Neutrophil (primary cell): ENCODE results near the gene ACTA2.

Experiments used
- H3K27ac ChIP-seq: fragments of 200-600 bp; sonication (generic); 2 replicates; pipeline ENCODE4 v1.5.1; 2016; ENCODE audit warnings: mild to moderate bottlenecking, moderate library complexity
- H3K27me3 ChIP-seq: fragments of 200-600 bp; sonication (generic); 2 replicates; pipeline ENCODE4 v1.6.0; 2016; ENCODE audit warnings: mild to moderate bottlenecking
- H3K36me3 ChIP-seq: fragments of 200-600 bp; sonication (generic); 2 replicates; pipeline ENCODE4 v1.5.1; 2017
- H3K4me1 ChIP-seq, 2 experiments: fragments of 200-600 bp in 1 of 2; sonication (generic) in 1 of 2; 1 replicate in 1 of 2; 2 replicates in 1 of 2; pipeline versions ENCODE4 v1.5.1 to v1.6.1; 2013 to 2016; ENCODE audit warnings: low read depth in 1 of 2, low read length in 1 of 2, mild to moderate bottlenecking in 1 of 2, moderate library complexity in 1 of 2; ENCODE audit not compliant: control insufficient read depth in 1 of 2, insufficient read depth in 1 of 2
- H3K4me3 ChIP-seq, 2 experiments: fragments of 200-600 bp in 1 of 2; sonication (generic) in 1 of 2; 1 replicate in 1 of 2; 2 replicates in 1 of 2; pipeline ENCODE4 v1.5.1; 2013 to 2016; ENCODE audit warnings: low read depth in 1 of 2, low read length in 1 of 2, mild to moderate bottlenecking in 1 of 2, moderate library complexity in 1 of 2
- H3K9me3 ChIP-seq: fragments of 200-600 bp; sonication (generic); 2 replicates; pipeline ENCODE4 v1.5.1; 2016
- CTCF ChIP-seq: fragments of 200-600 bp; sonication (generic); IDR thresholded peaks from 2 replicates; pipeline ENCODE4 v1.5.1; 2016; ENCODE audit warnings: antibody characterized with exemption

The ACTA2 gene

GRCh38 chr10:88986549-88987242, 34.1 kb upstream of the ACTA2 start:
- H3K4me3 ChIP-seq, result no peak overlapping the region
- peak overlapping the region; percentile 57 for H3K27ac ChIP-seq
- H3K9me3 ChIP-seq, result peaks cover 7% of the 10 kb centered on the region
- no peak for TF ChIP-seq CTCF
- no peaks in the 10 kb centered on the region for H3K27me3 ChIP-seq
- peaks cover 42 to 45% of the 10 kb centered on the region in 2 experiments for H3K4me1 ChIP-seq
- H3K36me3 ChIP-seq, result no peaks in the 10 kb centered on the region

DNA sequence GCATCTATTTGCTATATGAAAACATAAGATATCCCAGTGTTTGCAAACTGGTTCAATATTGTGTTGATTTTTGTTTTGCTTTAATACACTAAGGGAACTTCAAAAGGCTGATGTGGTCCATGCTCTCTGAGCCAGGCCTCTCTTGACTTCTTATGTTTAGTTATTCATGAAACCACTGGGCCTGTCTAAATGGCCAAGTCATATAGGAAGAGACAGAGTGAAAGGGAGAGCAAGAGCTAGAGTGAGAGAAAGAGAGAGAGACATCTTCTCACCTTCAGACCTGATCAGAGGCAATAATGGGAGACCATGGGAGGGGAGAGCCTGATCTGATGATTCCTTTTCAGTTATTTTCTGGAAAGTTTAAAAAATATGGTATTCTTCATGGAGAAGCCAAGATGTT, 32.0 kb upstream of the ACTA2 start:
- no peaks in the 10 kb centered on the region for H3K27me3 ChIP-seq
- no peaks in the 10 kb centered on the region for H3K36me3 ChIP-seq
- no peak overlapping the region for H3K4me3 ChIP-seq
- no peak for TF ChIP-seq CTCF
- H3K9me3 ChIP-seq, result peaks cover 7% of the 10 kb centered on the region
- peak overlapping the region; percentile 49 for H3K27ac ChIP-seq
- peaks cover 34 to 35% of the 10 kb centered on the region in 2 experiments for H3K4me1 ChIP-seq

DNA sequence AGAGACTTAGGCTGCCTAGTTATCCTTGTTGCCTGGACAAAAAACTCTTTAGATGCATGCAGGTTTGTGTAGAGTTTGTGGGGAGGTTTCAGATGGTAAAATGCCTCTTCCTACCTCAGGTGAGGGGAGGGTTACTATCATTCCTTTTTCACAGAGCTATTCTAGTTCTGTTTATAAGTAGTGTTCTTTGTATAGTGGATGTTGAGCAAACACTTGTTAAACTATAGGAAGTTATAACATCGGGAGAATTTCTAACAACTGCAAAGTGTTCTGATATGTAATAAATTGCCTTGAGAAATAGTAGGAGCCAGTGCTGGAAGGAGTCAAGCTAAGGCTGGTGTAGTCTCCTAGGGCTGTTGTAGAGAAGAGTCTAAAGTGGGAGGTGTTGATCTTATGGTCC, 31.4 kb upstream of the ACTA2 start:
- Histone ChIP-seq H3K9me3 (peaks cover 7% of the 10 kb centered on the region), H3K27me3 (no peaks in the 10 kb centered on the region), H3K4me1 (peaks cover 29 to 31% of the 10 kb centered on the region in 2 experiments), H3K36me3 (no peaks in the 10 kb centered on the region), H3K4me3 (no peak overlapping the region), H3K27ac (peak overlapping the region; percentile 49)
- TF ChIP-seq CTCF, result no peak

DNA sequence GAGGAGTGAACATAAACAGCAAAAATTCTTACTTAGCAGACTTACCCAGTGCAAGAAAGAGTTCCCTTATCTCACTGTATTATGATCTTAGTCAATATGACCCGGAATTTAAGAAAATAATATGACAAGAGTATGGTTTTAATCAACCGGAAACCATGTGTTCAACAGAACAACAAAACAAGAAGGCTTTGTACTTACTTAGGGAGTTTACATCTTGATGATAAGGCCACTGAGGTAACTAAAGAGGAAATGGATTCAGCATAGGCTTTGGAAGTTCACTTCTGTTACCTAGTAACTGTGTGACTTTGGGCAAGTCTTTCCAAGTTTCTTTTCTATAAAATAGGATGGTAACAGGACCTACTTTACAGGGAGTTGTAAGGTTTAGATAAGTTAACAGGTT, 30.6 kb upstream of the ACTA2 start:
- no peaks in the 10 kb centered on the region for H3K36me3 ChIP-seq
- no peak overlapping the region for H3K4me3 ChIP-seq
- no peak overlapping the region for H3K27ac ChIP-seq
- H3K9me3 ChIP-seq, result peaks cover 7% of the 10 kb centered on the region
- no peak for TF ChIP-seq CTCF
- peaks cover 27 to 31% of the 10 kb centered on the region in 2 experiments for H3K4me1 ChIP-seq
- H3K27me3 ChIP-seq, result no peaks in the 10 kb centered on the region

DNA sequence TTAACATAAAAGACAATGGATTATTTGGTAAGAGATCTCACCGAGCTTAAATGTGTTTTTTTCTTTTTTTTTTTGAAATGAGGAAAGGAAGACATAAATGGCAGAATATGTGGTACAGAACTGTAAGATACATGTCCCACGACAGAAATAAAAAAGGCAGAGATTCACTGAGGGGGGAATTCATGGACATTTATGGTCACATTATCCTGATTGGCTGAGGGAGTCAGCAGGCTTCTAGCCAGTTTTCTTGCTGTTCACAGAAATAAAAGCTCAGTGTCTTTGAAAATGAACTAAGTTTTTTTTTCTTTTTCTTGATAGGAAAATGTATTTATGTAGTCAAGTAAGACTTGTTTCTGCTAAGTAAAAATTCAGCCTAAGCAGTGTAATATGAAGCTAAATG, 29.8 kb upstream of the ACTA2 start:
- H3K36me3 ChIP-seq, result no peaks in the 10 kb centered on the region
- no peaks in the 10 kb centered on the region for H3K27me3 ChIP-seq
- no peak for TF ChIP-seq CTCF
- peaks cover 20 to 23% of the 10 kb centered on the region in 2 experiments for H3K4me1 ChIP-seq
- H3K9me3 ChIP-seq, result peaks cover 7% of the 10 kb centered on the region
- no peak overlapping the region for H3K27ac ChIP-seq
- no peak overlapping the region for H3K4me3 ChIP-seq
